GM21576 (cell line): Measurements from ENCODE around the gene SERPINB4.

Experiments used
- ATAC-seq: cut with Tn5 transposase; IDR thresholded peaks from one replicate; pipeline ENCODE4 v1.9.1; 2021; ENCODE audit warnings: mild to moderate bottlenecking, moderate library complexity; ENCODE audit not compliant: unreplicated experiment

Gene SERPINB4

GRCh38 chr18:63637703-63638102, 6.4 kb downstream of the SERPINB4 start:
- ATAC-seq: no peak

DNA sequence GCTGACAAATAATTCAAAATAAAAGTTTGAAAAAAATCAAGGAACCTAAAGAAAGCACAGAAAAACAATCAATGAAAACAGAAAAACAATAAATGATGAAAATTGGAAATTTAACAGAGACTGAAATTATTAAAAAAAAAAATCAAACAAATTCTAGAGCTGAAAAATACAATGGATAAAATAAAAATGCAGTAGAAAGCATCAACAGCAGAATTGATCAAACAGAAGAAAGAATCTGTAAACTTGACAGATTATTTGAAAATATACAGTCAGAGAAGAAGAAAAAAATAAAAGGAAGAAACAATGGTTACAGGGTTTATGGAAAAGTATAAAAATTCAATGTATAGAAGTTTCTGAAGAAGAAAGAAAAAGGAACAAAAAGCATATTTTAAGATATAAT, 16.2 kb downstream of the SERPINB4 start:
- ATAC-seq: no peak

DNA sequence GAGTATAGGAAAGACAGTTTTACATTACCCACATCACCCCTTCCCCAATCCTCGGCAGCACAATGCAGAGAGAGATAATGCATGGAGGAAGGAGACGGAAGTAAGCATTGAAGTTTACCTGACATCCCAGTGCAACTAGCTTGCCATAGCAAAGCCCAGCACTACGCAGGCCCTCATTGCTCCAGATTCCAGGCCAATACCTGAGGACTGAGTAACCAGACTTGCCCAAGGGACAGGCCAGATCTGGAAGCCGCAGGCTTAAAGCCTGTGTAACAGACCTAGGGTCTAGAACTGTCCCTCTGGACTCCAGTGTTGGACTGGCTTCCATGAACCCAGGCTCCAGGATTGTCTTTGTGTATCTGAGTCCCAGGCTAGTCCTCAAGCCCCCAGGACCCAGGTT, 17.6 kb downstream of the SERPINB4 start:
- no peak for ATAC-seq

DNA sequence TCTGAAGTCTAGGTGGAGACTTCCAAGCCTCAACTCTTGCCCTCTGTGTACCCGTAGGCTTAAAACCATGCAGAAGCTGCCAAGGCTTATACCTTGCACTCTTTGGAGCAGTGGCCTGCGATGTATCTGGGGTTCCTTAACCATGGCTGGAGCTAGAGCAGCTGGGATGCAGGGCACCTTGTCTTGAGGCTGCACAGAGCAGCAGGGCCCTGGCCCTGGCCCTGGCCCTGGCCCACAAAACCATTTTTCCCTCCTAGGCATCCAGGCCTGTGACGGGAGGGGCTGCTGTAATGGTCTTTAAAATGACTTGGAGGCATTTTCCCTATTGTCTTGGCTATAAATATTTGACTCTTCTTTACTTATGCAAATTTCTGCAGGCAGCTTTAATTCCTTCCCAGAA, 19.2 kb downstream of the SERPINB4 start:
- no peak for ATAC-seq

GRCh38 chr18:63619661-63620060, 24.4 kb downstream of the SERPINB4 start:
- ATAC-seq: no peak

- ATAC-seq: no peak
These were observed 26.2 kb downstream of the SERPINB4 start for GRCh38 chr18:63617915-63618234.

GRCh38 chr18:63617049-63617914, 26.8 kb downstream of the SERPINB4 start:
- ATAC-seq: peak; percentile 87

DNA sequence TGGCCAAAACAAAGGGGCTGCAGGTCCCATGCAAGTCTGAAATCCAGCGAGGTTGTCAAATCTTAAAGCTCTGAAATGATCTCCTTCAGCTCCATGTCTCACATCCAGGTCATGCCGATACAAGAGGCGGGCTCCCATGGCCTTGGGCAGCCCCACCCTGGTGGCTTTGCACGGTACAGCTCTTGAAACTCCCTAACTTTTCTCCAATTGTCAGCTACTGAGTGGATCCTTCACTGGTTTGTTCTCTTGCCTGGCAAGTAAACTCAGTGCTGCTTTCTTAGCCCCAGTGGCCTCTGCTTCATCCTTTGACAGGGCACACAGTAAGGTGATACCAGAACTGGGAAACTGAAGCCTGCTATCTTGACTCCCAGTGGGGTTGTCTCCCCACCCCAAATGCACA, 30.6 kb downstream of the SERPINB4 start:
- ATAC-seq: no peak

- no peak for ATAC-seq
These were observed 37.5 kb downstream of the SERPINB4 start for GRCh38 chr18:63606526-63606925.

DNA sequence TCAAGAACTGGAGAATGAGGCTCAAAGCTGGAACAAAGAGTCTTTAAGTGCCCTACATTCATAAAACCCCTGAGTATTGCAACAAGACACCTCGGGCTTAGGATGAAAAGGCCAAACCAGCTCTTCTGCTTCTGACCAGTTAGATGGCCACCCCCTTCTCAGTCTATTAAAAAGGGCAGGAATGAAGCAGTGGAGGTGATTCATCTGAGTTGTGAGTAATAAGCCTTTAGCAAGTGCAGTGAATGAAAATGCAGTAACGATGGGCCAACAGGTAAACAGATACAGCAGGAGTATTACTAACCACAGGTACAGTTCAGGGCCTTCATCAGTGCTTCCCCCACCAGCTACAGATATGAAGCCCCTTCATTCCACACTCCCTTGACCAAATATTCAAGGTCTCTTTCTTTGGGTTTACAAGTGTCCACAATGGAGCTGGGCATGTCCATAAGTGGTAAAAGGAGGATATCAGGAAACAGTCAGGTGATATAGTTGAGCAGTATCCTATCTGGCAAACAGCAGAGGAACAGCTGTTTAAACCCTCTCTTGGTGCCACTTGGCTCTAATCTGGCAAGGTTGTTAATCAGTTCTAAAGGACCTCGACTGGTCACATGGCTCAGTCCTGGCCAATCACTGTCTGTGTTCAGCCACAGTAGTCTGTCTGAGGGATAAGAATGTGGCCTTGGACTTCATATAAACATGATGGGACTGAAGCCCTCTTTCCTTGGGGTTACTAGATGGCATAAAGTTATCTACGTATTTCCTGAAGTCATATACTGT, 39.1 kb downstream of the SERPINB4 start:
- no peak for ATAC-seq

DNA sequence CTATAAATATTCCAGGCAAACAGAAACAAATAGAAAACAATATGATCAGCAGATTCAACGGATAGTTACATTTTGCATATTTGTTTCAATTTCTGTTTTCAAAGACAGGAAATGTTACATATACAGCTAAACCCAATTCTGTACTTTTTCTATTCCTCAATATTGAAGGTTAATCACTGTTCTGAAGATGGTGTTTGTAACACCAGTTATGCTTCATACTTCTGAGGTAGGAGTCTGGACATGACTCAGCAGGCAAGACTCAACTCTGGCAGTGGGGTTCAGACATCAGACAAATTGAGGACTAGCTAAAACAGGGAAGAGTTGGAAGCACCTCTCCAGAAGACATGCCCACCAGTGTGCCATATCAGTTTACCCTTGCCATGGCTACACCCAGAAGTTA, 40.3 kb downstream of the SERPINB4 start:
- ATAC-seq: peak; percentile 99

DNA sequence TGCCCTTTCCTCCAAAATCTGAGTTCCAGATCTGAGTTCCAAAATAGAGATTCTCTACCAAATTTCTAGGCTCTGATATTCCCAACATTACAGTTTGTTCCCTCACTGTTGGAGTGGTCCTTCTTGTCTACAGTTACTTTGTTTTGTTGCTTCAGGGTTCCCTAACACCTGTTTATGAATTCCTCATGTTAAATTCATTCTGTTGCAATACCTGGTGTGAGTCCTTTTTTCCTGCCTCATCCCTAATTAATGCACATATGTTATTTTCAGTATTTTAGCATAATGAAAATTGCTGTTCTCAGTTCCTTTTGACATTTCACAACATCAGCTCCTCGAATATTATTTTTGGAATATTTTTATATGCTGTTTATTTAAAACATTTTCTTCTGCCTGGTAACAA, 40.7 kb downstream of the SERPINB4 start:
- no peak for ATAC-seq

DNA sequence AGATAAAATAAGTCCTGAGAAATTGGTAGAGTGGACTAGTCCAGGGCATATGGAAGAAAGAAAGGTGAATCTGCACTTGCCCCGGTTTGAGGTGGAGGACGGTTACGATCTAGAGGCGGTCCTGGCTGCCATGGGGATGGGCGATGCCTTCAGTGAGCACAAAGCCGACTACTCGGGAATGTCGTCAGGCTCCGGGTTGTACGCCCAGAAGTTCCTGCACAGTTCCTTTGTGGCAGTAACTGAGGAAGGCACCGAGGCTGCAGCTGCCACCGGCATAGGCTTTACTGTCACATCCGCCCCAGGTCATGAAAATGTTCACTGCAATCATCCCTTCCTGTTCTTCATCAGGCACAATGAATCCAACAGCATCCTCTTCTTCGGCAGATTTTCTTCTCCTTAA, 47.1 kb downstream of the SERPINB4 start:
- ATAC-seq: no peak

GRCh38 chr18:63592471-63592870, 51.6 kb downstream of the SERPINB4 start:
- ATAC-seq: no peak

GRCh38 chr18:63591725-63592124, 52.3 kb downstream of the SERPINB4 start:
- ATAC-seq: no peak

GRCh38 chr18:63590966-63591695, 52.9 kb downstream of the SERPINB4 start:
- ATAC-seq: no peak

DNA sequence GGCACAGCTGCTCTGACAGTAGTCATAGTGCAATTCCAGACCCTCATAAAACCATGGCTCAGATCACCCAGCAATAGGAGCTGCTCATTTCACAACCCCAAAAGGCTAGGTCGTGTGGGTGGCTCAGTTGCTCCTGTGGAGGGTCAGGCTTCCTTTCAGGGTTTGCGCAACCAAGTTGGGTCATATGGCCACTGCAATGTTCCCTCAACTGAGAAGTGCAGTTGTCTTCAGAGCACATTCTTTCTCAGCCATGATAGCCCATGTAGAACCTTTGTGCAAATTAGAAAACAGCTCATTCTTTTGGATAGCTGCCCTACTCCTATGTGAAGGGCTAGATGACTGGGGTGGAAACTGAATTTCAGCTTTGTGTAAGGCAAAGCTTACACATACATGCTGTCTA, 53.7 kb downstream of the SERPINB4 start:
- no peak for ATAC-seq

GRCh38 chr18:63588909-63589308, 55.1 kb downstream of the SERPINB4 start:
- ATAC-seq: no peak
